IMR-90 (cell line): ENCODE data around the gene COG1. TPM values are rescaled to one million over a fixed set of nuclear protein-coding genes. Genes with fewer than 3 reads are reported as not detected.

ENCODE experiments used
- ATAC-seq: fragments of 200-7000 bp; cut with Tn5 transposase; 2 replicates; pipeline ENCODE4 v1.9.1; 2020; ENCODE audit warnings: low read depth, mild to moderate bottlenecking, moderate library complexity
- BruUV-seq: library from RNA; stranded (reverse); fragments of 400-500 nt; replicated peaks from 2 replicates; lab custom pipeline; 2021; lab: Mats Ljungman, UMichigan
- CTCF ChIA-PET: fragments of 300-600 bp; formaldehyde crosslinking; extraction: SDS; loops from one replicate; lab custom pipeline; 2021; ENCODE audit warnings: antibody characterized with exemption; lab: Yijun Ruan, JAX
- POLR2A ChIA-PET: fragments of 300-600 bp; sonication (Branson Sonifier 250); formaldehyde crosslinking; loops from one replicate; lab custom pipeline; 2022; ENCODE audit warnings: antibody characterized with exemption; ENCODE audit not compliant: unreplicated experiment; lab: Charles Lee
- DNase-seq: peaks from one replicate; pipeline ENCODE4 v3.0.0; 2013
- H2AFZ ChIP-seq: replicated peaks from 2 replicates; pipeline ENCODE3; 2013; ENCODE audit warnings: low read length, mild to moderate bottlenecking; ENCODE audit not compliant: poor library complexity
- H2AK5ac ChIP-seq: 2 replicates; pipeline ENCODE4 v1.6.1; 2013; ENCODE audit warnings: low read depth, low read length, inconsistent platforms
- H2AK9ac ChIP-seq: replicated peaks from 2 replicates; pipeline ENCODE3; 2013; ENCODE audit warnings: mild to moderate bottlenecking, low read depth, low read length, moderate library complexity; ENCODE audit not compliant: poor library complexity
- H2BK120ac ChIP-seq: 2 replicates; pipeline ENCODE4 v1.6.1; 2013; ENCODE audit warnings: low read depth, low read length, inconsistent platforms
- H2BK15ac ChIP-seq: 3 replicates; pipeline ENCODE4 v1.6.1; 2013; ENCODE audit warnings: low read depth, low read length, inconsistent platforms
- H2BK20ac ChIP-seq: 2 replicates; pipeline ENCODE4 v1.6.1; 2013; ENCODE audit warnings: low read depth, mild to moderate bottlenecking, inconsistent platforms, low read length, moderate library complexity
- H2BK5ac ChIP-seq: 2 replicates; pipeline ENCODE4 v1.6.1; 2013; ENCODE audit warnings: mild to moderate bottlenecking, low read depth, low read length, inconsistent platforms; ENCODE audit not compliant: poor library complexity, severe bottlenecking
- H3K14ac ChIP-seq: replicated peaks from 2 replicates; pipeline ENCODE4 v1.6.1; 2013; ENCODE audit warnings: low read depth, low read length, inconsistent platforms
- H3K18ac ChIP-seq: 2 replicates; pipeline ENCODE4 v1.6.1; 2013; ENCODE audit warnings: low read depth, low read length, control low read depth
- H3K23ac ChIP-seq: 2 replicates; pipeline ENCODE4 v1.6.1; 2013; ENCODE audit warnings: low read depth, low read length, inconsistent platforms
- H3K27ac ChIP-seq: 2 replicates; pipeline ENCODE4 v1.5.1; 2013; ENCODE audit warnings: mild to moderate bottlenecking, control low read depth, low read length; ENCODE audit not compliant: insufficient read depth
- H3K27me3 ChIP-seq: 2 replicates; pipeline ENCODE4 v1.6.1; 2013; ENCODE audit warnings: low read length; ENCODE audit not compliant: control insufficient read depth, insufficient read depth
- H3K36me3 ChIP-seq: 2 replicates; pipeline ENCODE4 v1.6.1; 2013; ENCODE audit warnings: low read length, mixed read lengths; ENCODE audit not compliant: control insufficient read depth, insufficient read depth
- H3K4ac ChIP-seq: 2 replicates; pipeline ENCODE4 v1.6.1; 2013; ENCODE audit warnings: low read depth, low read length, inconsistent platforms
- H3K4me1 ChIP-seq: 2 replicates; pipeline ENCODE4 v1.6.1; 2013; ENCODE audit warnings: low read length, mixed read lengths; ENCODE audit not compliant: control insufficient read depth, insufficient read depth
- H3K4me2 ChIP-seq: 2 replicates; pipeline ENCODE4 v1.6.1; 2013; ENCODE audit warnings: low read depth, mild to moderate bottlenecking, control low read depth, low read length, moderate library complexity
- H3K4me3 ChIP-seq: 2 replicates; pipeline ENCODE4 v1.5.1; 2013; ENCODE audit warnings: low read depth, mild to moderate bottlenecking, control low read depth, low read length, moderate library complexity; ENCODE audit not compliant: insufficient read depth
- H3K56ac ChIP-seq: 2 replicates; pipeline ENCODE4 v1.6.1; 2013; ENCODE audit warnings: low read length, inconsistent platforms; ENCODE audit not compliant: insufficient read depth; ENCODE audit errors: extremely low read depth
- H3K79me1 ChIP-seq, 2 experiments: 2 replicates each; pipeline ENCODE4 v1.6.1; 2013; ENCODE audit warnings: low read length in 2 of 2, inconsistent platforms in 1 of 2, low read depth in 1 of 2
- H3K9ac ChIP-seq: 2 replicates; pipeline ENCODE4 v1.6.1; 2013; ENCODE audit warnings: low read depth, low read length, control low read depth
- H3K9me1 ChIP-seq: 2 replicates; pipeline ENCODE4 v1.6.1; 2013; ENCODE audit warnings: low read length, inconsistent platforms; ENCODE audit not compliant: insufficient read depth
- H3K9me3 ChIP-seq: 2 replicates; pipeline ENCODE4 v1.6.1; 2013; ENCODE audit warnings: low read length; ENCODE audit not compliant: control insufficient read depth, insufficient read depth
- H4K20me1 ChIP-seq: 2 replicates; pipeline ENCODE4 v1.6.1; 2013; ENCODE audit warnings: low read length, inconsistent platforms; ENCODE audit not compliant: insufficient read depth
- H4K5ac ChIP-seq: 2 replicates; pipeline ENCODE4 v1.6.1; 2013; ENCODE audit warnings: mild to moderate bottlenecking, low read depth, low read length, control low read depth
- H4K8ac ChIP-seq, 2 experiments: 2 replicates each; pipeline ENCODE4 v1.6.1; 2013; ENCODE audit warnings: low read depth in 2 of 2, low read length in 2 of 2, control low read depth in 1 of 2, inconsistent platforms in 1 of 2
- H4K91ac ChIP-seq: 2 replicates; pipeline ENCODE4 v1.6.1; 2013; ENCODE audit warnings: low read depth, low read length, inconsistent platforms; ENCODE audit not compliant: insufficient read depth
- BHLHE40 ChIP-seq: fragments of 150-350 bp; IDR thresholded peaks from 2 replicates; pipeline ENCODE4 v1.6.1; 2016; ENCODE audit warnings: mild to moderate bottlenecking, low read depth, low read length
- CEBPB ChIP-seq: IDR thresholded peaks from 2 replicates; pipeline ENCODE4 v1.6.1; 2012; ENCODE audit warnings: low read depth, low read length, improper control_type of control experiment
- CTCF ChIP-seq: conservative IDR thresholded peaks from 2 replicates; pipeline ENCODE4 v1.5.1; 2012; ENCODE audit warnings: mild to moderate bottlenecking, low read depth, low read length, improper control_type of control experiment
- ELK1 ChIP-seq: fragments of 150-350 bp; IDR thresholded peaks from 2 replicates; pipeline ENCODE4 v1.6.1; 2016; ENCODE audit warnings: low read depth, mild to moderate bottlenecking, low read length, moderate library complexity, borderline replicate concordance
- FOS ChIP-seq: fragments of 150-350 bp; IDR thresholded peaks from 2 replicates; pipeline ENCODE4 v1.6.1; 2016; ENCODE audit warnings: low read depth, low read length
- MAFK ChIP-seq: IDR thresholded peaks from 2 replicates; pipeline ENCODE4 v1.6.1; 2012; ENCODE audit warnings: low read depth, low read length, improper control_type of control experiment
- MAZ ChIP-seq: IDR thresholded peaks from 2 replicates; pipeline ENCODE4 v1.6.1; 2012; ENCODE audit warnings: low read depth, mild to moderate bottlenecking, low read length, improper control_type of control experiment, moderate library complexity, borderline replicate concordance
- MXI1 ChIP-seq: IDR thresholded peaks from 2 replicates; pipeline ENCODE4 v1.6.1; 2012; ENCODE audit warnings: low read depth, mild to moderate bottlenecking, low read length, moderate library complexity, borderline replicate concordance
- NFE2L2 ChIP-seq: fragments of 150-350 bp; IDR thresholded peaks from 2 replicates; pipeline ENCODE4 v1.6.1; 2016; ENCODE audit warnings: low read depth, mild to moderate bottlenecking, low read length
- POLR2A ChIP-seq: IDR thresholded peaks from 2 replicates; pipeline ENCODE4 v1.6.1; 2012; ENCODE audit warnings: mild to moderate bottlenecking, low read depth, low read length
- RAD21 ChIP-seq: IDR thresholded peaks from 2 replicates; pipeline ENCODE4 v1.6.1; 2012; ENCODE audit warnings: low read length, improper control_type of control experiment
- RCOR1 ChIP-seq: IDR thresholded peaks from 2 replicates; pipeline ENCODE4 v1.6.1; 2012; ENCODE audit warnings: mild to moderate bottlenecking, low read length, improper control_type of control experiment; ENCODE audit not compliant: insufficient replicate concordance
- RFX5 ChIP-seq: IDR thresholded peaks from 2 replicates; pipeline ENCODE4 v1.8.0; 2012; ENCODE audit warnings: low read depth, mild to moderate bottlenecking, low read length, moderate library complexity
- SMC3 ChIP-seq: fragments of 150-350 bp; IDR thresholded peaks from 2 replicates; pipeline ENCODE4 v1.6.1; 2016; ENCODE audit warnings: low read depth, mild to moderate bottlenecking, antibody characterized with exemption, low read length, moderate library complexity
- USF2 ChIP-seq: fragments of 150-350 bp; IDR thresholded peaks from 2 replicates; pipeline ENCODE4 v1.6.1; 2017; ENCODE audit warnings: mild to moderate bottlenecking, antibody characterized with exemption, low read length, low read depth
- WGBS, 2 experiments: methylation state at CpG; one replicate each; pipeline versions ENCODE4 v1.1.5 to v1.1.7; 2013; ENCODE audit warnings: missing lambda C conversion rate in 2 of 2; ENCODE audit not compliant: insufficient read length in 1 of 2; ENCODE audit errors: extremely low coverage in 2 of 2; 5-methylcytosine and 5-hydroxymethylcytosine counted together
- dilution Hi-C: fragments of 300-500 bp; cut with HindIII; formaldehyde crosslinking; loops from one replicate; pipeline ENCODE4 v1.14.3; 2018; ENCODE audit warnings: low sequenced_read_pairs; ENCODE audit not compliant: unreplicated experiment
- in situ Hi-C: fragments of 300-500 bp; cut with MboI; formaldehyde crosslinking; loops from 3 replicates; pipeline ENCODE4 v1.14.3; 2019; ENCODE audit warnings: low sequenced_read_pairs, inconsistent platforms, mixed read lengths
- intact Hi-C: fragments of 100-400 bp; cut with micrococcal nuclease; formaldehyde crosslinking; loops from 2 replicates; pipeline ENCODE4 v1.10.0; 2022
- polyA plus RNA-seq, 3 experiments: library from polyadenylated mRNA; depleted of rRNA; stranded (reverse); fragments of >200 nt; gene quantifications; 2 replicates each; pipeline ENCODE4 v1.2.3, GENCODE V29; 2012; ENCODE audit warnings: low replicate concordance in 1 of 3
- total RNA-seq: library from RNA; depleted of rRNA; stranded (reverse); fragments of >200 nt; gene quantifications from 2 replicates; pipeline ENCODE4 v1.2.3, GENCODE V29; 2012

COG1 gene
- total and polyA plus RNA-seq, 2 of the 4 experiments (the other 2 are of a cell fraction): 18.3 to 35.1 TPM

GRCh38 chr17:73158133-73158532 lies 34.7 kb upstream of the COG1 start:
- Histone ChIP-seq H3K9ac (no peak overlapping the region), H2BK15ac (no peak overlapping the region), H4K20me1 (no peaks in the 10 kb centered on the region), H3K18ac (no peak overlapping the region), H3K4ac (no peak overlapping the region), H3K4me1 (peaks cover 3% of the 10 kb centered on the region; the same call in 1 of the 2 replicates), H3K56ac (no peak overlapping the region), H2AK5ac (no peak overlapping the region), H2AK9ac (no peak overlapping the region), H2BK120ac (no peak overlapping the region), H3K4me2 (no peak overlapping the region), H3K14ac (no peak overlapping the region), H4K5ac (no peak overlapping the region), H3K4me3 (no peak overlapping the region), H2BK20ac (no peak overlapping the region), H3K79me1 (no peaks in the 10 kb centered on the region), H3K9me3 (no peaks in the 10 kb centered on the region), H4K91ac (no peak overlapping the region), H3K36me3 (no peaks in the 10 kb centered on the region), H3K23ac (no peak overlapping the region), H2AFZ (no peak overlapping the region), H3K9me1 (0 out of 2 replicates have a peak, but pooled peaks cover 2% of the 10 kb centered on the region), H3K27me3 (peaks cover 26% of the 10 kb centered on the region), H4K8ac (no peak overlapping the region), H3K27ac (no peak overlapping the region), H2BK5ac (no peak overlapping the region)
- ATAC-seq: no peak
- ChIA-PET CTCF (interaction anchor here (0.6 kb wide), 1 partner anchor 608 kb away, joined by 4 read pairs; no protein-coding TSS in a partner anchor), POLR2A (no interaction called here)
- intact Hi-C loops (no loop called here), in situ Hi-C loops (loop anchor here (5.0 to 10.0 kb wide), 2 partner anchors 171 to 433 kb away; no protein-coding TSS in a partner anchor), dilution Hi-C loops (no loop called here)
- TF ChIP-seq USF2: no peak
- no peak for TF ChIP-seq FOS
- TF ChIP-seq CEBPB: no peak
- no peak for TF ChIP-seq BHLHE40
- no peak for TF ChIP-seq MAZ
- TF ChIP-seq CTCF: no peak
- TF ChIP-seq SMC3: no peak
- TF ChIP-seq NFE2L2: no peak
- TF ChIP-seq RCOR1: no peak
- TF ChIP-seq MAFK: no peak
- TF ChIP-seq ELK1: no peak
- no peak for TF ChIP-seq RFX5
- no peak for TF ChIP-seq MXI1
- no peak for TF ChIP-seq RAD21
- TF ChIP-seq POLR2A: no peak
- DNase-seq: no peak
- WGBS, 2 experiments: 63% methylated on average over 1 of the region's 2 CpGs; no CpG with 5 or more reads in 1 of the 2 experiments
- no TSS peak for BruUV-seq
